ENCODE results near the gene GABRB3. TPM values are rescaled to one million over a fixed set of nuclear protein-coding genes. Genes with fewer than 3 reads are reported as not detected.

GABRB3 gene
- total and polyA plus RNA-seq, 10 donors = 0.09 to 7.0 (median 1.2) TPM

- Histone ChIP-seq H3K27ac (no peak overlapping the region), H3K36me3 (no peaks in the 10 kb centered on the region), H3K4me1 (peaks cover 0 to 9% (median 0%) of the 10 kb centered on the region in 6 donors), H3K9me3 (peaks cover 0 to 53% (median 17%) of the 10 kb centered on the region in 8 donors), H3K4me3 (no peak overlapping the region), H3K27me3 (replicated peaks in 1 of 7) (no peaks in the 10 kb centered on the region)
- TF ChIP-seq POLR2AphosphoS5 (IDR thresholded peaks at IDR 0.05) (no peak), POLR2A (IDR thresholded peaks at IDR 0.05) (no peak)
- TF ChIP-seq, protein P1, sequence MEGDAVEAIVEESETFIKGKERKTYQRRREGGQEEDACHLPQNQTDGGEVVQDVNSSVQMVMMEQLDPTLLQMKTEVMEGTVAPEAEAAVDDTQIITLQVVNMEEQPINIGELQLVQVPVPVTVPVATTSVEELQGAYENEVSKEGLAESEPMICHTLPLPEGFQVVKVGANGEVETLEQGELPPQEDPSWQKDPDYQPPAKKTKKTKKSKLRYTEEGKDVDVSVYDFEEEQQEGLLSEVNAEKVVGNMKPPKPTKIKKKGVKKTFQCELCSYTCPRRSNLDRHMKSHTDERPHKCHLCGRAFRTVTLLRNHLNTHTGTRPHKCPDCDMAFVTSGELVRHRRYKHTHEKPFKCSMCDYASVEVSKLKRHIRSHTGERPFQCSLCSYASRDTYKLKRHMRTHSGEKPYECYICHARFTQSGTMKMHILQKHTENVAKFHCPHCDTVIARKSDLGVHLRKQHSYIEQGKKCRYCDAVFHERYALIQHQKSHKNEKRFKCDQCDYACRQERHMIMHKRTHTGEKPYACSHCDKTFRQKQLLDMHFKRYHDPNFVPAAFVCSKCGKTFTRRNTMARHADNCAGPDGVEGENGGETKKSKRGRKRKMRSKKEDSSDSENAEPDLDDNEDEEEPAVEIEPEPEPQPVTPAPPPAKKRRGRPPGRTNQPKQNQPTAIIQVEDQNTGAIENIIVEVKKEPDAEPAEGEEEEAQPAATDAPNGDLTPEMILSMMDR (IDR thresholded peaks at IDR 0.05 in 8 of 11, conservative IDR thresholded peaks at IDR 0.05 in 3 of 11) = no peak
- no peak for DNase-seq
- WGBS, 5 donors = 66 to 77% (median 70%) methylated on average over 5 of the region's 5 CpGs
- intact Hi-C loops (cut with DNase I; ENCODE audit: low total_unique reads) = no loop called here
Observed at GRCh38 chr15:26561130-26561529, 211.7 kb downstream of the GABRB3 start.

GRCh38 chr15:26555898-26556297 is 217.0 kb downstream of the GABRB3 start:
- no peaks in the 10 kb centered on the region for H3K4me1 ChIP-seq
- no peaks in the 10 kb centered on the region for H3K27me3 ChIP-seq (replicated peaks in 1 of 7)
- no peaks in the 10 kb centered on the region for H3K36me3 ChIP-seq
- WGBS, 5 donors = 77 to 90% (median 81%) methylated on average over 3 of the region's 3 CpGs
- no peak for DNase-seq
- intact Hi-C loops (cut with DNase I; ENCODE audit: low total_unique reads) = no loop called here
- H3K9me3 ChIP-seq = peaks cover 0 to 67% (median 21%) of the 10 kb centered on the region in 8 donors
- H3K4me3 ChIP-seq = no peak overlapping the region
- TF ChIP-seq, protein P1 (IDR thresholded peaks at IDR 0.05 in 8 of 11, conservative IDR thresholded peaks at IDR 0.05 in 3 of 11) = no peak
- TF ChIP-seq POLR2A (IDR thresholded peaks at IDR 0.05) (no peak), POLR2AphosphoS5 (IDR thresholded peaks at IDR 0.05) (no peak)
- no peak overlapping the region for H3K27ac ChIP-seq

DNA sequence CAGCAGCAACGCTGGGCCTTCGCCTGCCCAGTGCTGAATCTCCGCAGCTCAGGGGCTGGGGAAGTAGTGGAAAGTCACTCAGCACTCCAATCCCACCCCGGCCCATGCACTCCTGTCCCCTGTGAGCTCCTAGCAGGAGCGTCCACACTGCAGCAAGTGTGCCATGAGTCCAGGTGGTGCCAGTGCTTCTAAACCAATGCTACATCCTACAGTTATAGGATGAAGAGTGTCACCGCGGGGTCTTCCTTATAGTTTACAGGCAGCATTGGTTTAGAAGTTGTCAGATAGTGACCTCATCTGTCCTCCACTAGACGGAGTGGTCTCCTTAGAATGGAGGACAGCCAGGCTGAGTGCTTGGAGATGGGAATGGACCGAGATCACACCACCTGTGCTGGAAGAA is 221.4 kb downstream of the GABRB3 start:
- no peak overlapping the region for H3K27ac ChIP-seq
- H3K9me3 ChIP-seq = peaks cover 0 to 49% (median 18%) of the 10 kb centered on the region in 8 donors
- WGBS, 5 donors = 82 to 92% (median 87%) methylated on average over 7 to 9 of the region's 9 CpGs
- no peak for DNase-seq
- TF ChIP-seq POLR2AphosphoS5 (IDR thresholded peaks at IDR 0.05) (no peak), POLR2A (IDR thresholded peaks at IDR 0.05) (no peak)
- TF ChIP-seq, protein P1 (IDR thresholded peaks at IDR 0.05 in 8 of 11, conservative IDR thresholded peaks at IDR 0.05 in 3 of 11) = no peak
- H3K27me3 ChIP-seq (replicated peaks in 1 of 7) = no peaks in the 10 kb centered on the region
- intact Hi-C loops (cut with DNase I; ENCODE audit: low total_unique reads) = no loop called here
- no peaks in the 10 kb centered on the region for H3K4me1 ChIP-seq
- no peak overlapping the region for H3K4me3 ChIP-seq
- no peaks in the 10 kb centered on the region for H3K36me3 ChIP-seq

- H3K27me3 ChIP-seq (replicated peaks in 1 of 7) = no peaks in the 10 kb centered on the region
- peaks cover 0 to 54% (median 21%) of the 10 kb centered on the region in 8 donors for H3K9me3 ChIP-seq
- intact Hi-C loops (cut with DNase I; ENCODE audit: low total_unique reads) = no loop called here
- TF ChIP-seq POLR2AphosphoS5 (IDR thresholded peaks at IDR 0.05) = no peak
- TF ChIP-seq, protein P1 (IDR thresholded peaks at IDR 0.05 in 8 of 11, conservative IDR thresholded peaks at IDR 0.05 in 3 of 11) = no peak
- no peak for TF ChIP-seq POLR2A (IDR thresholded peaks at IDR 0.05)
- no peak overlapping the region for H3K27ac ChIP-seq
- no peaks in the 10 kb centered on the region for H3K4me1 ChIP-seq
- H3K36me3 ChIP-seq = no peaks in the 10 kb centered on the region
- no peak overlapping the region for H3K4me3 ChIP-seq
- no peak for DNase-seq
- 66 to 83% (median 78%) methylated on average over 3 of the region's 3 CpGs for WGBS, 5 donors
Observed at GRCh38 chr15:26550880-26551279, 222.0 kb downstream of the GABRB3 start.

All from spleen (tissue), 11 donors.